GM18508 (cell line): ENCODE data around the gene TMEM69.
"Not testable (repeated sequence)": the region's sequence is repeated elsewhere in the genome, so short reads cannot be mapped to it uniquely, and the experiment has no call there.

Source experiments
- ATAC-seq: cut with Tn5 transposase; IDR thresholded peaks from one replicate; pipeline ENCODE4 v1.9.1; 2021; ENCODE audit warnings: moderate number of reproducible peaks; ENCODE audit not compliant: insufficient read depth, unreplicated experiment

TMEM69 gene

DNA sequence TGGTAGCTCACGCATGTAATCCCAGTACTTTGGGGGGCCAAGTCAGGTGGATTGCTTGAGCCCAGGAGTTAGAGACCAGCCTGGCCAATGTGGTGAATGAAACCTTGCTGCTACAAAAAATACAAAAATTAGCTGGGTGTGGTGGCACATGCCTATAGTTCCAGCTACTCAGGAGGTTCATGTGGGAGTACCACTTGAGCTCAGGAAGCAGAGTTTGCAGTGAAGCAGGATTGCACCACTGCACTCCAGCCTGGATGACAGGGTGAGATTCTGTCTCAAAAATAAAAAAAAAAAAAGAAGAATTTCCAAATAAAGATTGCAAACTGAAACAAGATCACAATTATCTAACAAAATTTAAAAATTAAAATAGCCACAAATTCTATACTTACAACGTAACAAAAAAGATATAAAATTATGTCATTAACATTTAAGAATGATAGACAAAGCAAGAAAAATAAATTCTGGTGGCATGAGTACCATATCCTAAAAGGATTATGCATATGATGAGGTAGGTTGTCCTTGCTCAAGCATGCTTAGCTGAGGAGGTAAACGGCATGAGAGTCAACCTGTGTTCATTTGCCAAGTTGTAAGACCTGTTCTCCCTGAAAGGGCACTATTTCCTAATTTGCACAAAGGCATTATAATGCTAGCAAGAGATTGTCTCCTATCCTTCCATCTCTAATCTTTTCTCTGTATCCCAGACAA lies 42.2 kb downstream of the TMEM69 start:
- ATAC-seq: no peak

- no peak for ATAC-seq
These were observed 42.9 kb downstream of the TMEM69 start for GRCh38 chr1:45730780-45731319.

- ATAC-seq: no peak
These were observed 51.2 kb downstream of the TMEM69 start for GRCh38 chr1:45739137-45739536.

DNA sequence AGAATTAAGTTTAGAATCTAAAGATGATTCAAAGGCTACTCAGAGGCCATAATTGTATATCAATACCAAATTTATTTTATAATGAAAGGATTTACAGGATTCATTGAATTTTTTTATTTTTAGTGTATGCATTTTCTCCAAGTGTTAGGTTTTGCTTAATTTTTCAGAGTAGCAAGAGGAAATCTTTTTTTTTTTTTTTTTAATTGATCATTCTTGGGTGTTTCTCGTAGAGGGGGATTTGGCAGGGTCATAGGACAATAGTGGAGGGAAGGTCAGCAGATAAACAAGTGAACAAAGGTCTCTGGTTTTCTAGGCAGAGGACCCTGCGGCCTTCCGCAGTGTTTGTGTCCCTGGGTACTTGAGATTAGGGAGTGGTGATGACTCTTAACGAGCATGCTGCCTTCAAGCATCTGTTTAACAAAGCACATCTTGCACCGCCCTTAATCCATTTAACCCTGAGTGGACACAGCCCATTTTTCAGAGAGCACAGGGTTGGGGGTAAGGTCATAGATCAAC lies 51.7 kb downstream of the TMEM69 start:
- not testable (repeated sequence) for ATAC-seq
